EL (cell line): ENCODE results near the gene CD38.
"Not testable (repeated sequence)": the region's sequence is repeated elsewhere in the genome, so short reads cannot be mapped to it uniquely, and the experiment has no call there.

ENCODE experiments used
- DNase-seq: peaks from one replicate; pipeline ENCODE4 v3.0.0-alpha.2; 2016

Gene CD38

GRCh38 chr4:15778289-15779241 is at the start of gene CD38:
CD38 (plus strand) TSS chr4:15778328; CDS start chr4:15778415, 87 bp downstream.
- DNase-seq = peak; percentile 29

GRCh38 chr4:15729910-15730533 is 48.1 kb upstream of the CD38 start:
- DNase-seq = peak; percentile 49

GRCh38 chr4:15733061-15733460 is 45.1 kb upstream of the CD38 start:
- DNase-seq = not testable (repeated sequence)

DNA sequence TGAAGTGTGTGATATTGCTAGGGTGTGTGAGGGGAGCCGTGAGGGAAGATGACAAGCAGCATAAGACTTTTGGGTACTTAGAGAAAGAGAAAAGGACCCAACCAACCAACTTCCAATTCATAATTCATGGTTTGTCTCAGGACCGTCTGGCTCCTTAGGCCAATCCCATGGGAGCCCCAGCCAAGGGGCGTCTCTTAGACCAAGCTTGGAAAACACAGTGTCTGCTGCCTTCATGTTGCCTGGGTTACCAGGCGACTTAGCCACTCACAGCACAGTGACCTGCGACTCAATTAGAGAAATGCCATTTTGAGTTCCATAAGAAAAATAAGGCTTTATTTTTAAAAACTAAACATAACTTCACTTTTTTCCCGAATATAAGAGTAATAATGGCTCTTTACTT is 42.6 kb upstream of the CD38 start:
- no peak for DNase-seq

DNA sequence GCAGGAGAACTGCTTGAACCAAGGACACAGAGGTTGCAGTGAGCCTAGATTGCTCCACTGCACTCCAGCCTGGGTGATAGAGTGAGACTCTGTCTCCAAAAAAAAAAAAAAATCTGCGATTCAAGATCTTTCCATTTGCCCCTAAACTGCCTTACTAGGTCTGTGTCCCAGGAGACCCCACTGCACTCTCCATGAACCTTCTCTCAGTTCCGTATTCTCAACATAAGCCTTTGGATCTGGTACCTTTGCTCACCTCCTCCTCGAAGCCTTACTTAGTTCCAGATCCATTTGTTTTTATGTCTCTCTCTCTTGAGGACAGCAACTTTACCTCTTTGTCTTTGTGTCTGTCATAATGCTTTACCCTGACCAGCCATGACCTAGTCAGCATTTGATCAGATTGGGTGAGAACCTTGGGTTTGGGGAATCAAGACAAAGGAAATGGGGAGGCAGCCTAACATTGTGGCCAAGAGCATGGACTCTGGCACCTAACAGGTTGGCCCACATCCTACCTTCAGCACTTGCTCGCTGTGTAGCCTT is 41.5 kb upstream of the CD38 start:
- DNase-seq = no peak

DNA sequence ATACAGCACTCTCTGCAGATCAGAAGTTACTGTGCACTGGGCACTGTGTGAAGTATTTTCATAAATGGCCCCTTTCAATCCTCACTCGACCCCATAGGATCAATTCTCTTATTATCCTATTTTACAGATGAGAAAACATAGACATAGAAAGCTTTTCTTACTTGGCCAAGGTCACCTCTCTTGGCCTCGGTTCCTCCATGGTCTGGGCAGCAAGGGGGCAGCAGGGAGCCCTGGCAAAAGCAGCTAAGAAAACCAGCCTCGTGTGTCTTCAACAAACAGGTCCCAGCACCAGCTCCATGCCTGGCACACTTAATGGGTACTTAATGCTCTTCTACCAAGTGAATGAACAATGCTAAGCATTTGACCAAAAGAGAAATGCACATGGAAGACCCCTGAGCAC is 40.9 kb upstream of the CD38 start:
- DNase-seq = no peak

DNA sequence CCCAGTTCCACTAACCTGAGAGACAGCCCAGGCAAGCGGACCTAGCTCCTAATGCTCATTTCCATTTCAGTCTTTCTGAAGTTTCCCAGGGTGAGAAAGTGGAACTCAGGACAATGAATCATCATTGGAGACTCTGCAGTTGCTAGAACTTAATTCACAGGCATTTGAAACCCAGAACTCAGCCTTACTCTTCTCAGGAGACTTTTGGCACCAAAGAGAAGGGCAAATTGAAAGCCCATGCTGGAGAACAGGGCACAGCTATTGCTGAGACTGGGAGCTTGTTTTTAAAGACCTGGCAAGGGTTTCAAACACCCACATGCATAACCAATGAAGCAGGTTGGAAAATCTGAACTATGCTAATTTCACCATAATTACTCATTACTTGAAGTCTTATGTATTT is 39.3 kb upstream of the CD38 start:
- DNase-seq = peak; percentile 12

DNA sequence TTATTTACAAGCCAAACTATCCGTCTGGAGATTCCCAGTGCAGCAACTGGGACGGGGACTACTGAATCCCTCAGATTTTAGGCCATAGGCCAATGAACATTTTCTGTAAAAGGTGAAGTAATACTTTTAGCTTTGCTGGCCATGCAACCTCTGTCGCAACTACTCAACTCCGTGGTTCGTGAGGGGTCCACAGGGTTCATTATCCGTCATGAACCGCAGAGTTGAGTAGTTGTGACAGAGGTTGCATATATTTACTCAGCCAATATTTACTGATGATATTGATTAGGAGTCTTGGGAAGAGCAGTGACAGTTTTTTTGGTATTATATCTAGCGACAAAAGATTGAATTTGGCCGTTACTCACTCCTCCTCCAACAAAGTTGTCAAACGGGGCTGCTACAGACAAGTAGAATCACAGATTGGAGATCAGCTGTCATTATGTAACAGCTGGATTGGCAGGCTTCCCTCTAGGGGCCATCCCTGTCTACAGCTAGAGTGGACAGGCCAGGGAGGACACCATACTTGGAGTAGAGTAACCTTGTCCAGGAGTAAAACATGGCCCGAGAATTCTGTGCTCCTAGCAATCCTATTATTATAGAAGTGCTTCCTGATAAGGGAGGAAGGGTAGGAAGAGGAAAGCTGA is 37.2 kb upstream of the CD38 start:
- no peak for DNase-seq

- no peak for DNase-seq
Measured at GRCh38 chr4:15742083-15742582, 36.0 kb upstream of the CD38 start.

DNA sequence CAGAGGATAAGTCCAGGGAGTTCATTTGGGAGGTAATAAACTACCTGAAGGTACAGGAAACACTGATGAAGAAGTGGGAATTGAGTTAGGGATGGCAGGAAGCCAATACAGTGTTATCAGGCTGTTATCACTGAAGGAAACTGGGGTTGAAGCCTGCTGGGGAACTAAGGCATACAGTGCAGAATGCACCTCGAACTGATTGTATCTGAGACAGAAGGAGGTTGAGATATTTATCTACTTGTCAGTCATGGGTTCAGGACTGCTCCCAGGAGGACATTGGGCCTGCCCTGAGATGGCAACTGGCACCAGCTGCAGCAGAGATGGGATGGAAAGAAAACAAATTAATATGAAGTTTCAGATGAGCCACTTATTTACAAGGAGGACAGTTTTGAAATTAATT is 35.5 kb upstream of the CD38 start:
- DNase-seq = no peak

GRCh38 chr4:15744016-15744545 is 34.0 kb upstream of the CD38 start:
- DNase-seq = no peak

GRCh38 chr4:15746110-15746509 is 32.0 kb upstream of the CD38 start:
- no peak for DNase-seq

DNA sequence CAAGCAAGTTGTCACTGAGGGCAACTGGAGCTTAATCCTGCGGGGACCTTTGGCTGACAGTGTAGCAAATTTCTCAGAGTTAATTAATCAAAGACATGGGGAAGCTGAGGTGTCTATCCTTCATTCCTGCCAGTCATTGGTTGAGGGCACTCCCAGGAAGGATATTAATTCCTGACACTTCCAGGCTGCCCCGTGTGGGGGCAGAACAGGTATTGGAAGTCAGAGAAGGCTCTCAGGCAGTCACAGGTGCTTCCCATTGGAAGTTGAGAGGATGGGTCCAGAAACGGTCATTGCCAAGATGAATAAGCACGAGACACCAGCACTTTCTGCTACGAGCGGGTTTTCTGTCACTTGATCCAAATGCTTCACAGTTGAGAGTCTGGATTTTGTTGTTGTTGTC is 29.1 kb upstream of the CD38 start:
- DNase-seq = no peak

DNA sequence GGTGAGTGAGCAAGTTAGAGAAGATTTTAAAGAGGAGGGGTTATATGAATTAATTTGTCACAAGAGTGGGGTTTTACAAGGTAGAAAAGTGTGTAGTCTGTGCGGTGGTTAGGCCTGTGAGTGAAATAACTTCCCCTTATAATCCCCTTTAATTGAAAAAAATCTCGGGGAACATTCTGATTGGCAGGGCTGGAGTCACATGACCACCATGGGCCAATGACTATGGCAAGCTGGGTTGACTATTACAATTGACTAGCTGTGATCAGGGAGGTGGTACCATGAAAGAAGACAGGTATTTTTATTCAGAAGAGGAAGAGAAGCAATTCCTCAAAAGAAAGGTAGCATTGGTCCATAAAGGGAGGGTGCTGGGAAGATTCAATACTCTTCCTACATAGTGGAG is 27.0 kb upstream of the CD38 start:
- no peak for DNase-seq

DNA sequence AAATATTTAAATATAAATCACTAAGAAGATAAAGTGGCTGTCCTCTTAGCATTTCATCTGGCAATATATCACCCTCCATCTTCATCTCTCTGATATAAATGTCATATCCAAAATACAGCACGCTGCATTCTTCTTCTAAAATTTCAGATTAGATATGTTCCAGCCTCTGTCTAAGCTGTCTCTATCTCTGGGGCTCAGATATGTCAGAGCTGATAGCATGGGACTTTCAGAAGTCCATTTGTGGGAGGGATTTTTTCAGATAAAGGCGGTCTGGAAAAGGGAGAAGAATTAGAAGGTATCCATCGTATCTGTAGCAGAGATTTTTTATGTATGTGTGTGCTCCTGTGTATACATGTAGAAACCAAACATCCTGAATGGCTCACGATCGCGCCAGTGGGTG is 25.0 kb upstream of the CD38 start:
- DNase-seq = no peak

GRCh38 chr4:15753786-15754185 is 24.3 kb upstream of the CD38 start:
- DNase-seq = peak; percentile 61

DNA sequence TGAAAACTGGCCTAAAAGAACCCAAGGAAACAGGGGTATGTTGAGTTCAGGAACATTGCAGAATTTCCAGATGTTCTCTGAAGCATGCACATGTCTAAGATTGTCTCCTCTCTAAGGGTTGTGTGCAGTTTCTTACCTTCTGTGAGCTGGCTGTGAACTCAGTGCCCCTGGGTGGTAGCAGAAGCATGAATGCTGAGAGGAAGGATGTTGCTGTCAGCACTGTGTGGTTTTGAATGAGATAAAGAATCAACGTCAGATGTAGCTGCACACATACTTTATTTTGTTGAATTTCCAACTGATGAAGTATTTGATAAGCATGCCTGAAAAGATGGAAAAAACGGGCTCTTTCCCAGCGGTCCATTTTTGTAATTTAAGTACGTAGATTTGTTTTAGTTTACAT is 23.8 kb upstream of the CD38 start:
- DNase-seq = peak; percentile 71

DNA sequence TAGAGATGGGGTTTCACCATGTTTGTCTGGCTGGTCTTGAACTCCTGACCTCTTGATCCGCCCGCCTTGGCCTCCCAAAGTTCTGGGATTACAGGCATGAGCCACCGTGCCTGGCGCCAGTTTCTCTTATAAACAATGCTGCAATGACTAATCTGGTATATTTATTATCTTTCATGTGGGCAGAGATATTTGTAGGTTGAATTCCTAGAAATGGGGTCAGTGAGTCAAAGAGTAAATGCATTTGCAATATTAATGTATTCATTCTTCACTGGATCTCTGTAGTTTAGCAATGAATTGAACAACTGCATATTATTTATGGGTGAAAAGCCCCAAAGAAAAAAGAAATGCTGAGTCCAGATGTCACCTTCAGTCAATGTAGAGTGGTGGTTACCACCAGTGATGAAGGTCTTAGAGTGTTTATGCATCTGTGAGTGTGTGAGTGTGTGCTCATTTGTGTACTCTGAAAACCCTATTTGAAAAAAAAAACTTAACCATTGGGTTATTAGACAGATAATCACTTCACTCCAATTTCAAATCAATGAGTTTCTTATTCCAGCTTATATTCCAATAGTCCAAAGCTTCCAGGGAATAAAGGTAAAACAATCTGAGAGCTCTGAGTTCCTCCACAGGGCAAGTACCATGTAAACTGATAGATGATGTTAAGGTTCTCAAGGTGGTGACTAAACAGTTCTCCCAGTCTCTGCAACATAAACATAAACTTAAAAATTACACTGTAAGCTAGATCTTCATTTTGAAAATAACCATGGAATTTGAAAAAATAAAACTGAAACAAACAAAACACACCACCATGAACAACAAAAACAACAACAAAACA is 22.6 kb upstream of the CD38 start:
- peak; percentile 77 for DNase-seq

- peak; percentile 73 for DNase-seq
Measured at GRCh38 chr4:15756361-15756861, 21.7 kb upstream of the CD38 start.

GRCh38 chr4:15757054-15757453 is 21.1 kb upstream of the CD38 start:
- DNase-seq = no peak

- no peak for DNase-seq
Measured at GRCh38 chr4:15758294-15758693, 19.8 kb upstream of the CD38 start.

DNA sequence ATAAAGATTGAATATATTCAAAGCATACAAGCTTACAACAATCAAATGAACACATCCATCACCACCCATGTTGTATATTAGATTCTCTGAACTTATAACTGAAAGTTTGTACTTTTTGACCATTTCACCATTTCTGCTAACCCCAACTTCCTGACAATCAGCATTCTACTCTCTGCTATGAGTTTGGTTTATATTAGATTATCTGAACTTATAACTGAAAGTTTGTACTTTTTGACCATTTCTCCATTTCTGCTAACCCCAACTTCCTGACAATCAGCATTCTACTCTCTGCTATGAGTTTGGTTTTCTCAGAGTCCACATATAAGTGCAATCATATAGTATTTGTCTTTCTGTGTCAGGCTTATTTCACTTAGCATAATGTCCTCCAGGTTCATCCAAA is 15.7 kb upstream of the CD38 start:
- not testable (repeated sequence) for DNase-seq
